ENCODE results near the gene SP6.

SP6 gene

GRCh38 chr17:47856830-47857229 is 5.9 kb upstream of the SP6 start:
- no peak for DNase-seq (ENCODE audit: low read depth)

DNA sequence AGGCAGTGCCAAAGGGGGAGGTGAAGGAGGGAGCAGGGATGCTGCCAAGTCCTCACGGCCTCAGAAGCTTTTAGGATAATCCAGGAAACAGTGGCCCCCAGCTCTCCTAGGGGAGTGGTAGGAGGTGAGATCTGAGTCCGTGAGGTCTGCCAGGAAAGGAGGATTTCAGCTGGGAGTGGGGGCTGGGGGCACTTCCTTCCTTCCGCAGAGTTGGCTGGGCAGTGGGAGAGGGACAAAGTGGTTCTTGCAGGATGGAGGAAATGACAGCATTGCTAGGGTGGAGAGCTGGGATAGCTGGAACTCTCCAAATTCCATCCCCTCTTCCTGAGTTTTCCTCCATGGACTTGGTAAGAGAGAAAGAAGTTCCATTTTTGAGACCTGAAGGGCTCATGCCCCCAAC is 4.8 kb upstream of the SP6 start:
- no peak for DNase-seq (ENCODE audit: low read depth)

GRCh38 chr17:47853616-47854015 is 2.7 kb upstream of the SP6 start:
- no peak for DNase-seq (ENCODE audit: low read depth)

DNA sequence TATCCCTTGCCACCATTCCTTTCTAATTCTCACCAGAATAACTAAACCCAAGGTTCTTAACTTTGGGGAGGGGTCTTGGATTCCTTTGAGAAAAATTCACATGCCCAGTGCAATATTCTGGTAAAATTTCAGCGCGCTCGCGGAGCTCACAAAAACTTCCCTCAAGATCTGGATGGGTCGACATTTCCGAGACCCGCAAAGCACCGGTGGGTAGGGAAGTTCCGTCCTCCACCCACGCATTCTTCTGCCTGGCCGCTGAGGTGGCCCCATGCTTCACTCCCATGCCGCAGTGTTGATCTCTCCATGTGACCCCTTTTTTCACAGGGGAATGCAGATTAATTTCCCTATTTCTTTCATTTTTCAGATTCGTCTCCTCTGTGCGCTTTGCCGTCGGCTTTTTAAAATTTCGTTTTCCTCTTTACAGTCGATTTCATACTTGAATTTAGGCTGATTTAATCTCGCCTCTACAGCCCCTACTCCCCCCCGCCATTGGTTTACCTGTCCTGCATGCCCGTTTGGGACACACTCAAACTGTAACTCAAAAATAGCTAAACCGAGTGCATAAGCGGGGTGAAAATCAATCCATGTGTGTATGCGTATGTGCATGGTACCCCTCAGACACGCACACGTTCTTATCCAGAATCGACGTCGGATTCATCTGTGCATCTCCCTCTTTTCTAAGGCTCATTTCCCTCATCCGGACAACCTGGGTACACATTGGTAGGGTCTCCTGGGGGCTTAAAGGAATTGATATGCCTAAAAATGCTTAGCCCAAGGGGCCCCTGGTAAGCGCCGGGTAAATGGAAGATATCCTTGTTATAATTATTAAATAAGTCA is 1.4 kb upstream of the SP6 start:
- no peak for DNase-seq (ENCODE audit: low read depth)

GRCh38 chr17:47851764-47852112 is 775 bp upstream of the SP6 start:
- DNase-seq (ENCODE audit: low read depth), result no peak

DNA sequence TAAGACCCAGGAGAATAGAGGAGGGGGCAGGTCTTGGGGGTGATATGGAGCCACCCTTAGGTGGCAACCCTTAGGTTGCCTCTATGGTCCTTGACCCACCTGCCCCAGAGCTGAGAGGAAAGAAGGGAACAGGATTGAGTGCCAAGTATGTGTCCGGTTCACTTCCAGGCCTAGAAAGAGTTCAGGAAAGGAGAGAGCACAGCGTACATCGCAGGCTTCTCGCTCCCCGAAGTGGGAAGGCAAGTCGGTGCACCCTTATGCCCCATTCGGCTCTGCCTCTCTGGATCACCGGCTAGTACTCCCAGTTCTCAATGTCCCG is 631 bp downstream of the SP6 start:
- no peak for DNase-seq (ENCODE audit: low read depth)

GRCh38 chr17:47848198-47848513 is 2.8 kb downstream of the SP6 start:
- DNase-seq (ENCODE audit: low read depth), result no peak

- no peak for DNase-seq (ENCODE audit: low read depth)
These were observed 3.4 kb downstream of the SP6 start for GRCh38 chr17:47847341-47848197.

GRCh38 chr17:47846716-47847340 is 4.1 kb downstream of the SP6 start:
- no peak for DNase-seq (ENCODE audit: low read depth)

DNA sequence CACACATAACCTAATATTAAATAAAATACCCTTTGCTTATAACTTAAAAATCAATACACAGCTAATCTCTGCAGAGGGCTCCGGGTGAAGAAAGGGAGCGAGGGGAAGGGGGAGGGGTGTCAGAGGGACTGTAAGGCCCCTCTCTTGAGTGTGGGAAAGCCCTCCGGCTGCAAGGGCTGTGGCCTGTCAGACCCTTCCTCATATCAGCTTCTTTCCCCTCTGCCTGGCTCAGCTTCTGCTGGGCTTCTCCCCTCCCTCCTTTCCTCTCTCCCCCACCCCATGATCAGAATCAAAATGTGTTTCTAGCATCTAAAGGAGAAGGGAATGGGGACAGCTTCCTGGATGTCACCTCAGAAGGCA is 5.3 kb downstream of the SP6 start:
- DNase-seq (ENCODE audit: low read depth), result no peak

DNA sequence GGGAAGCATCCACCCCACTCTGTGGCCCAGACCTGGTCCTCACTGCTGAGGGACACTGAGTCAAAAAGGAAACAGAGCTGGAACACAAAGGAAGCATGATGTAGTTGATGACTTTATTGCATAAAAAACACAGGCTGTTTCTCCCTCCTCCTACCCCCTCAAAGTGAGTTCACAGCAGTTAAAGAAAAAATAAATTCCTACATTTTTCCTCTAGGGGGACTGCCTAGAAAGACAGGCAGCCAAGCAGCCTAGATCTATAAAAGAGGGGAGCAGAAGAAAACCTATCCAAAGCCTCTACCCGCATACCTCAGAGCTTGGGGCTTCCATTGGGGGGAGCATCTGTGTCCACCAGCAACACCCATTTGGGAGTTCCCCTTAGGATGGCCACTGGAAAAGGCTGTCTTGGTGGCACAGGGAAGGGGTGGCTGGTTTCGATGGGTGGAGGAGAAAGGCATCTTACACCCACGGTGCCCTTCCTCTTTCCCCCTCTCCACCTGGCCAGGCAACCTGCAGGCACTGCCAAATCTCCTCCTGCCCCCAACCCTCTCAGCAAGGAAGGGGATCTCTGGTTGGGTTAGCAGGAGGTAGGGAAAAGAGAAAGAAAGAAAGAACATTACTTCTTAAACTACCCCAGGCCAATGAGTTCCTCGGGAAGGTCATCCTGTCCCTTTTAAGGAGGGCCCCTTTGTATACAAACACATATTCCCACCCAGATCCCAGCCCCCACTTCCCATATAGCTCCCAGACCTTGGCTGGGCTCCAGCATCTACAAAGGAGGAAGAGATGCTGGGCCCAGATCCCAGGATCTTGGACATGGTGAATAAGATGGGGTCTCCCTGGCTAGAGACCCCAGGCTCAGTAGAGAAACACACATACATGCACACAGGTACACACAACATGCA is 5.9 kb downstream of the SP6 start:
- no peak for DNase-seq (ENCODE audit: low read depth)

- DNase-seq (ENCODE audit: low read depth), result no peak
These were observed 6.7 kb downstream of the SP6 start for GRCh38 chr17:47844227-47844626.

DNA sequence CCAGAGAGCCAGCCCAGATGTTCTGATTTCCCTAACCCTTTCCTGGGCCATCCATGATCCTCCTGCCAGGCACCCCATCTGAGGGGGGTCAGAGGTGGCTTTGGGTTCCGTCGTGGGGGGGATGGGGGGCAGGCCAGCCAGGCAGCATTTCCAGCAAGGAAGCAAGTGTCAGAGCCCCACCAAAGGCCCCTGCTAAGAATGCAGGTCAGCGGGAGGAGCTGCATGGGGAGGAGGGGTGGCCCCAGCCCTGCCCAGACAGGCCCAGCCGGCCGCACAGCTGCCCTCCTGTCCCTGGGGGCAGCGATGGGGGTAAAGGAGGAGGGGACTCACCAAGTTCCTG is 7.6 kb downstream of the SP6 start:
- DNase-seq (ENCODE audit: low read depth), result no peak

GRCh38 chr17:47841488-47842291 is 9.3 kb downstream of the SP6 start:
- DNase-seq (ENCODE audit: low read depth), result no peak

- DNase-seq (ENCODE audit: low read depth), result peak; percentile 76
These were observed 10.0 kb downstream of the SP6 start, which contains the start of gene SCRN2 for GRCh38 chr17:47840742-47841487. Gene SCRN2, minus strand, starts transcription at chr17:47841273. Its CDS starts 430 bp downstream, at chr17:47840843.

- no peak for DNase-seq (ENCODE audit: low read depth)
These were observed 10.8 kb downstream of the SP6 start for GRCh38 chr17:47840001-47840741.

- DNase-seq (ENCODE audit: low read depth), result no peak
These were observed 11.9 kb downstream of the SP6 start for GRCh38 chr17:47839071-47839470.

DNA sequence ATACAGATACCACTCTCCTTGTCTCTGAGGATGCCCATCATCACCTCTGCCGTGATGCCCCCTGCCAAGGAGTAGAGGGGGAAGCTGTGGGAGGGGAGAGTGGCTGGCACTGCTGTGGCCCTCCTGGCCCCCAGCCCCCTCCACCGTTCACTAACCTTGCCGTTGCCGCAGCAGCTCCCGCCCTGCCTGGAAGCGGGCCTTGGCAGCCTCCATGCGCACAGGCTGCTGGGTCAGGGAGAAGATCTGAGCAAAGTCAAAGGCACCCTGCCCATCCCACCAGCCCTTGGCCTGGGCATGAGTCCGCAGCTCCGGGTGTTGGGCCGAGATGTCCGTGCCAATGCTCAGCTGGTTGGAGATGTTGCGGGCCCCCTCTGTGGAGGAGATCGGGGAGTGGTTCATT is 12.3 kb downstream of the SP6 start:
- no peak for DNase-seq (ENCODE audit: low read depth)

GRCh38 chr17:47837401-47838039 is 13.4 kb downstream of the SP6 start:
- DNase-seq (ENCODE audit: low read depth), result no peak

DNA sequence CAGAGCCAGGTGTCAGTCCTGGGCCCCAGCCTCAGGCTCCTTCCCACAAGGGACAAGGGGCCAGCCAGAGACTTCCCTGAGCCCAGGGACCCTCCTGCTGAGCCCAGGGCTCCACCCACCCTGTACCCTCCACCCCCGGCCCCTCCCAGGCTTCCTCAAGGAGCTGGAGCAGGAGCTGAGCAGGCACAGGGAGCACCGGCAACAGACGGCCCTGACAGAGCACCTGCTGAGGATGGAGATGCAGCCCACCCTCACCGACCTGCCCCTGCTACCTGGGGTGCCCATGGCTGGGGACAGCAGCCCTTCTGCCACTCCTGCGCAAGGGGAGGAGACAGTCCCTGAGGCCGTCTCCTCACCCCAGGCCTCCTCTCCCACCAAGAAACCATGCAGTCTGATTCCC is 14.4 kb downstream of the SP6 start:
- no peak for DNase-seq (ENCODE audit: low read depth)

Measured in activated T-helper 1 cell treated with Interleukin-2 at 50 U/mL for 16 hours (primary cell).